Endothelial cell of umbilical vein (primary cell): ENCODE results near the gene GCNT1. TPM values are rescaled to one million over a fixed set of nuclear protein-coding genes. Genes with fewer than 3 reads are reported as not detected.

Source experiments
- BruUV-seq: library from RNA; stranded (reverse); fragments of 400-500 nt; replicated peaks from 2 replicates; lab custom pipeline; 2021; lab: Mats Ljungman, UMichigan
- CTCF ChIA-PET: fragments of 300-600, 350-600 bp; sonication (Branson Sonifier 250); formaldehyde crosslinking; loops from one replicate; lab custom pipeline; 2021; ENCODE audit warnings: antibody characterized with exemption, inconsistent platforms; lab: Charles Lee
- POLR2A ChIA-PET: fragments of 300-600, 350-600 bp; sonication (Branson Sonifier 250); formaldehyde crosslinking; loops from one replicate; lab custom pipeline; 2021; ENCODE audit warnings: antibody characterized with exemption, inconsistent platforms; lab: Charles Lee
- DNase-seq: peaks from one replicate; pipeline ENCODE4 v3.0.0-alpha.2; 2011; ENCODE audit warnings: low read depth, low spot score
- FAIRE-seq: peaks from 2 replicates; lab custom pipeline; 2011; peaks lifted over from hg19 to GRCh38; lab: Jason Lieb, UNC
- H2AFZ ChIP-seq: 2 replicates; pipeline ENCODE4 v1.6.0; 2012; ENCODE audit warnings: low read depth, low read length, control low read depth, inconsistent platforms
- H3K27ac ChIP-seq: 2 replicates; pipeline ENCODE4 v1.5.1; 2011; ENCODE audit warnings: low read depth, mild to moderate bottlenecking, control low read depth, low read length, moderate library complexity; ENCODE audit not compliant: insufficient read depth
- H3K27me3 ChIP-seq, 2 experiments: 2 replicates each; pipeline versions ENCODE4 v1.6.0 to v1.6.1; 2011; ENCODE audit warnings: low read length in 2 of 2, mixed read lengths in 1 of 2; ENCODE audit not compliant: control insufficient read depth in 2 of 2, insufficient read depth in 2 of 2
- H3K36me3 ChIP-seq, 2 experiments: 2 replicates in 1 of 2; 3 replicates in 1 of 2; pipeline ENCODE4 v1.5.1; 2011; ENCODE audit warnings: low read length in 2 of 2, mild to moderate bottlenecking in 1 of 2, moderate library complexity in 1 of 2; ENCODE audit not compliant: control insufficient read depth in 2 of 2, insufficient read depth in 2 of 2; ENCODE audit errors: extremely low read depth in 1 of 2
- H3K4me1 ChIP-seq: 3 replicates; pipeline ENCODE4 v1.5.1; 2011; ENCODE audit warnings: mild to moderate bottlenecking, low read length; ENCODE audit not compliant: control insufficient read depth, insufficient read depth; ENCODE audit errors: extremely low read depth
- H3K4me2 ChIP-seq: 2 replicates; pipeline ENCODE4 v1.6.1; 2011; ENCODE audit warnings: low read length, control low read depth, mixed read lengths; ENCODE audit not compliant: insufficient read depth
- H3K4me3 ChIP-seq, 3 experiments: fragments of 200-600 bp in 1 of 3; sonication (generic), shearing (Covaris generic) in 1 of 3; replicated peaks in 1 of 3; 2 replicates each; pipeline ENCODE4 v1.5.1; 2011 to 2016; ENCODE audit warnings: control low read depth in 3 of 3, low read length in 3 of 3, mild to moderate bottlenecking in 2 of 3, inconsistent platforms in 1 of 3, low read depth in 1 of 3, moderate library complexity in 1 of 3; ENCODE audit not compliant: insufficient read depth in 1 of 3
- H3K79me2 ChIP-seq: 2 replicates; pipeline ENCODE4 v1.6.0; 2012; ENCODE audit warnings: low read length, inconsistent platforms; ENCODE audit not compliant: control insufficient read depth, insufficient read depth
- H3K9ac ChIP-seq: replicated peaks from 2 replicates; pipeline ENCODE3; 2011; ENCODE audit warnings: low read length, control low read depth; ENCODE audit not compliant: insufficient read depth; ENCODE audit errors: extremely low read depth
- H3K9me1 ChIP-seq: replicated peaks from 3 replicates; pipeline ENCODE4 v1.6.0; 2011; ENCODE audit warnings: mild to moderate bottlenecking, low read length; ENCODE audit not compliant: control insufficient read depth, insufficient read depth; ENCODE audit errors: extremely low read depth
- H3K9me3 ChIP-seq: replicated peaks from 2 replicates; pipeline ENCODE4 v1.5.1; 2012; ENCODE audit warnings: low read length, inconsistent platforms; ENCODE audit not compliant: control insufficient read depth, insufficient read depth
- H4K20me1 ChIP-seq: replicated peaks from 2 replicates; pipeline ENCODE3; 2011; ENCODE audit warnings: mild to moderate bottlenecking, low read length; ENCODE audit not compliant: control insufficient read depth, insufficient read depth; ENCODE audit errors: extremely low read depth
- CTCF ChIP-seq, 2 donors: IDR thresholded peaks; 1 replicate in 1 of 2; 2 replicates in 1 of 2; pipeline ENCODE4 v1.5.1; 2011; ENCODE audit warnings: low read length in 2 of 2, mild to moderate bottlenecking in 2 of 2, moderate library complexity in 2 of 2, control low read depth in 1 of 2, inconsistent platforms in 1 of 2, low read depth in 1 of 2; ENCODE audit not compliant: insufficient read depth in 1 of 2; ENCODE audit errors: extremely low read depth in 1 of 2
- EZH2 ChIP-seq: IDR thresholded peaks from 2 replicates; pipeline ENCODE4 v1.6.1; 2012; ENCODE audit warnings: borderline replicate concordance, low read depth, mild to moderate bottlenecking, moderate library complexity, low read length, inconsistent platforms; ENCODE audit not compliant: severe bottlenecking
- FOS ChIP-seq: IDR thresholded peaks from 2 replicates; pipeline ENCODE4 v1.6.1; 2011; ENCODE audit warnings: mild to moderate bottlenecking, low read length, moderate library complexity, borderline replicate concordance; ENCODE audit not compliant: insufficient read depth
- GATA2 ChIP-seq: IDR thresholded peaks from 2 replicates; pipeline ENCODE4 v1.7.0; 2011; ENCODE audit warnings: low read depth, mild to moderate bottlenecking, moderate library complexity, mixed read lengths, low read length; ENCODE audit not compliant: insufficient read length, insufficient read depth
- JUN ChIP-seq: IDR thresholded peaks from 2 replicates; pipeline ENCODE4 v1.6.1; 2011; ENCODE audit warnings: borderline replicate concordance, low read depth; ENCODE audit not compliant: insufficient read length, insufficient read depth
- MAX ChIP-seq: IDR thresholded peaks from 2 replicates; pipeline ENCODE4 v1.6.1; 2011; ENCODE audit not compliant: insufficient read depth, insufficient read length
- MYC ChIP-seq: IDR thresholded peaks from one replicate; pipeline ENCODE4 v1.6.1; 2011; ENCODE audit warnings: mild to moderate bottlenecking, low read depth, low read length
- POLR2A ChIP-seq: IDR thresholded peaks from 2 replicates; pipeline ENCODE4 v1.6.1; 2012; ENCODE audit warnings: low read depth, mild to moderate bottlenecking, control low read depth, low read length
- POLR2AphosphoS5 ChIP-seq: IDR thresholded peaks from 2 replicates; pipeline ENCODE4 v1.6.1; 2012; ENCODE audit warnings: low read depth, mild to moderate bottlenecking, control low read depth, low read length, moderate library complexity; ENCODE audit not compliant: insufficient read depth
- dilution Hi-C: fragments of 300-500 bp; cut with MboI; formaldehyde crosslinking; loops from one replicate; pipeline ENCODE4 v1.15.0; 2019; ENCODE audit warnings: low sequenced_read_pairs; ENCODE audit not compliant: extremely low pct_ligation_motif_present
- intact Hi-C: fragments of 100-400 bp; cut with micrococcal nuclease; formaldehyde crosslinking; loops from one replicate; pipeline ENCODE4 v1.10.0; 2022
- polyA plus RNA-seq, 4 experiments: library from polyadenylated mRNA; depleted of rRNA in 3 of 4; stranded (reverse) in 3 of 4; unstranded in 1 of 4; fragments of >200 nt; gene quantifications; 2 replicates each; pipeline versions ENCODE4 v1.2.1 to v1.2.3, GENCODE V29; 2011 to 2012; ENCODE audit warnings: missing spikeins in 1 of 4
- total RNA-seq: library from RNA; stranded (reverse); gene quantifications from 2 replicates; pipeline ENCODE4 v1.2.3, GENCODE V29; 2021

Gene GCNT1
- total and polyA plus RNA-seq, 2 donors (not counting 3 experiments of a cell fraction or from before 2014, with no cell fraction given): 18.1 to 30.9 TPM

- ChIA-PET POLR2A (no interaction called here), CTCF (no interaction called here)
- Histone ChIP-seq H3K9ac (no peak overlapping the region), H3K9me3 (no peaks in the 10 kb centered on the region), H3K4me2 (no peak overlapping the region), H3K27ac (no peak overlapping the region), H3K79me2 (no peaks in the 10 kb centered on the region), H3K4me1 (no peaks in the 10 kb centered on the region), H3K27me3 (no peaks in the 10 kb centered on the region), H3K36me3 (peaks cover 0 to 5% of the 10 kb centered on the region in 2 experiments), H4K20me1 (no peaks in the 10 kb centered on the region), H3K9me1 (no peaks in the 10 kb centered on the region), H2AFZ (no peak overlapping the region), H3K4me3 (no peak overlapping the region)
- no TSS peak for BruUV-seq
- no peak for TF ChIP-seq FOS
- TF ChIP-seq MYC: no peak
- no peak for TF ChIP-seq POLR2AphosphoS5
- no peak for TF ChIP-seq EZH2
- TF ChIP-seq CTCF (IDR thresholded peaks at IDR 0.05; ENCODE audit: extremely low read depth in 1 of 2, insufficient read depth in 1 of 2, low read depth in 1 of 2, low read length in 2 of 2): no peak
- no peak for TF ChIP-seq GATA2
- no peak for TF ChIP-seq JUN
- no peak for TF ChIP-seq MAX
- no peak for TF ChIP-seq POLR2A
- dilution Hi-C loops (no loop called here), intact Hi-C loops (no loop called here)
- DNase-seq (no peak), FAIRE-seq (no peak)
Observed at GRCh38 chr9:76466299-76466605, 7.3 kb downstream of the GCNT1 start.
